ENCODE results near the gene SLC35F2. TPM values are rescaled to one million over a fixed set of nuclear protein-coding genes. Genes with fewer than 3 reads are reported as not detected.

SLC35F2 gene
- total and polyA plus RNA-seq, 9 donors = 3.7 to 20.8 (median 7.9) TPM

GRCh38 chr11:107821199-107821927, 37.2 kb downstream of the SLC35F2 start:
- Histone ChIP-seq H3K4me3 (no peak overlapping the region), H3K27ac (no peak overlapping the region), H3K27me3 (no peaks in the 10 kb centered on the region), H3K9me3 (no peaks in the 10 kb centered on the region), H3K36me3 (no peaks in the 10 kb centered on the region), H3K4me1 (ENCODE audit: insufficient read depth) (no peaks in the 10 kb centered on the region)
- intact Hi-C loops (cut with DNase I) = no loop called here
- DNase-seq = no peak
- 28 to 35% (median 34%) methylated on average over 3 of the region's 3 CpGs for WGBS, 3 donors
- no peak for TF ChIP-seq POLR2A (IDR thresholded peaks at IDR 0.05)
- TF ChIP-seq CTCF (IDR thresholded peaks at IDR 0.05) = no peak
- no peak for TF ChIP-seq EP300 (IDR thresholded peaks at IDR 0.05)

GRCh38 chr11:107819361-107820014, 39.1 kb downstream of the SLC35F2 start:
- no peak for DNase-seq
- Histone ChIP-seq H3K27me3 (no peaks in the 10 kb centered on the region), H3K9me3 (no peaks in the 10 kb centered on the region), H3K4me3 (no peak overlapping the region), H3K36me3 (no peaks in the 10 kb centered on the region), H3K4me1 (ENCODE audit: insufficient read depth) (no peaks in the 10 kb centered on the region), H3K27ac (no peak overlapping the region)
- TF ChIP-seq POLR2A (IDR thresholded peaks at IDR 0.05) (no peak), CTCF (IDR thresholded peaks at IDR 0.05) (no peak), EP300 (IDR thresholded peaks at IDR 0.05) (no peak)
- WGBS, 3 donors = 66 to 72% (median 72%) methylated on average over 5 of the region's 5 CpGs
- intact Hi-C loops (cut with DNase I) = no loop called here

GRCh38 chr11:107818491-107818890, 40.1 kb downstream of the SLC35F2 start:
- Histone ChIP-seq H3K27me3 (no peaks in the 10 kb centered on the region), H3K4me1 (ENCODE audit: insufficient read depth) (no peaks in the 10 kb centered on the region), H3K27ac (no peak overlapping the region), H3K9me3 (no peaks in the 10 kb centered on the region), H3K4me3 (no peak overlapping the region), H3K36me3 (no peaks in the 10 kb centered on the region)
- 95 to 98% (median 97%) methylated on average over 3 of the region's 3 CpGs for WGBS, 3 donors
- intact Hi-C loops (cut with DNase I) = no loop called here
- TF ChIP-seq POLR2A (IDR thresholded peaks at IDR 0.05) (no peak), CTCF (IDR thresholded peaks at IDR 0.05) (no peak), EP300 (IDR thresholded peaks at IDR 0.05) (no peak)
- DNase-seq = no peak

- Histone ChIP-seq H3K9me3 (no peaks in the 10 kb centered on the region), H3K27me3 (no peaks in the 10 kb centered on the region), H3K36me3 (no peaks in the 10 kb centered on the region), H3K27ac (no peak overlapping the region), H3K4me3 (no peak overlapping the region), H3K4me1 (ENCODE audit: insufficient read depth) (no peaks in the 10 kb centered on the region)
- TF ChIP-seq POLR2A (IDR thresholded peaks at IDR 0.05) (no peak), CTCF (IDR thresholded peaks at IDR 0.05) (no peak), EP300 (IDR thresholded peaks at IDR 0.05) (no peak)
- WGBS, 3 donors = 78 to 96% (median 84%) methylated on average over 2 of the region's 2 CpGs
- intact Hi-C loops (cut with DNase I) = no loop called here
- DNase-seq = no peak
Measured at GRCh38 chr11:107816028-107816427, 42.6 kb downstream of the SLC35F2 start.

Data from ovary (tissue), 9 donors.